Measurements from ENCODE around the gene KAT5.

- no peak for TF ChIP-seq CTCF (IDR thresholded peaks at IDR 0.05)
- no peak for TF ChIP-seq POLR2A (IDR thresholded peaks at IDR 0.05)
Measured at GRCh38 chr11:65766535-65766934, 54.5 kb downstream of the KAT5 start.

Measured in adrenal gland (tissue), 5 donors.